K562 (cell line): ENCODE results near the gene OPRL1. TPM values are rescaled to one million over a fixed set of nuclear protein-coding genes. Genes with fewer than 3 reads are reported as not detected.

Experiments used
- ATAC-seq: fragments of 200-7000 bp; cut with Tn5 transposase; 3 replicates; pipeline ENCODE4 v1.9.1; 2020; ENCODE audit warnings: moderate library complexity
- BruUV-seq: library from RNA; stranded (reverse); fragments of 400-500 nt; replicated peaks from 2 replicates; lab custom pipeline; 2021; lab: Mats Ljungman, UMichigan
- CTCF ChIA-PET: fragments of 300-600 bp; formaldehyde crosslinking; extraction: SDS; loops from one replicate; lab custom pipeline; 2021; ENCODE audit warnings: low intra/inter-chr PET ratio; lab: Yijun Ruan, JAX
- POLR2A ChIA-PET: fragments of 300-600, 350-650 bp; sonication (Branson Sonifier 250); formaldehyde crosslinking; extraction: SDS; loops from one replicate; lab custom pipeline; 2021; ENCODE audit warnings: antibody characterized with exemption, inconsistent platforms; lab: Yijun Ruan, JAX
- DNase-seq, 4 experiments: peaks; one replicate each; pipeline versions ENCODE4 v3.0.0 to v3.0.0-alpha.2; 2011 to 2018; ENCODE audit warnings: low spot score in 3 of 4, mixed read lengths in 3 of 4; ENCODE audit errors: extremely low read depth in 1 of 4
- FAIRE-seq: peaks from 2 replicates; lab custom pipeline; 2011; peaks lifted over from hg19 to GRCh38; lab: Jason Lieb, UNC
- H2AFZ ChIP-seq: 2 replicates; pipeline ENCODE4 v1.6.0; 2011; ENCODE audit warnings: low read depth, low read length, control low read depth, inconsistent platforms
- H3K27ac ChIP-seq: fragments of 200-600 bp; 3 replicates; pipeline ENCODE4 v1.8.0; 2011; ENCODE audit warnings: low read depth, mild to moderate bottlenecking, control low read depth, inconsistent platforms, low read length, moderate library complexity, mixed read lengths; ENCODE audit errors: extremely low read depth
- H3K27me3 ChIP-seq, 2 experiments: fragments of 300-600 bp in 1 of 2; 2 replicates in 1 of 2; 3 replicates in 1 of 2; pipeline versions ENCODE4 v1.6.0 to v1.8.0; 2011; ENCODE audit warnings: inconsistent platforms in 2 of 2, low read length in 2 of 2, mild to moderate bottlenecking in 1 of 2, mixed read lengths in 1 of 2, moderate library complexity in 1 of 2; ENCODE audit not compliant: control insufficient read depth in 2 of 2, insufficient read depth in 2 of 2
- H3K36me3 ChIP-seq: fragments of 300-600 bp; 3 replicates; pipeline ENCODE4 v1.8.0; 2011; ENCODE audit warnings: mild to moderate bottlenecking, low read length, inconsistent platforms; ENCODE audit not compliant: control insufficient read depth, insufficient read depth
- H3K4me1 ChIP-seq, 2 experiments: fragments of 200-600 bp in 1 of 2; replicated peaks in 1 of 2; 2 replicates in 1 of 2; 3 replicates in 1 of 2; pipeline versions ENCODE4 v1.5.1 to v1.8.0; 2011; ENCODE audit warnings: inconsistent platforms in 2 of 2, low read length in 2 of 2, mild to moderate bottlenecking in 1 of 2, mixed read lengths in 1 of 2, moderate library complexity in 1 of 2; ENCODE audit not compliant: control insufficient read depth in 2 of 2, insufficient read depth in 2 of 2
- H3K4me2 ChIP-seq: 2 replicates; pipeline ENCODE4 v1.6.1; 2011; ENCODE audit warnings: low read length, control low read depth, inconsistent platforms, mixed read lengths; ENCODE audit not compliant: insufficient read depth
- H3K4me3 ChIP-seq: fragments of 200-600 bp; sonication (generic), shearing (Covaris generic); 2 replicates; pipeline ENCODE4 v1.5.1; 2016; ENCODE audit warnings: control low read depth, inconsistent platforms
- H3K79me2 ChIP-seq: fragments of 200-600 bp; 3 replicates; pipeline ENCODE4 v1.8.0; 2011; ENCODE audit warnings: low read length, inconsistent platforms; ENCODE audit not compliant: control insufficient read depth, insufficient read depth
- H3K9ac ChIP-seq, 2 experiments: 2 replicates each; pipeline versions ENCODE4 v1.6.0 to v1.6.1; 2011; ENCODE audit warnings: low read depth in 2 of 2, low read length in 2 of 2, control low read depth in 1 of 2, inconsistent platforms in 1 of 2, mild to moderate bottlenecking in 1 of 2, mixed read lengths in 1 of 2; ENCODE audit not compliant: insufficient read depth in 1 of 2
- H3K9me1 ChIP-seq: one replicate; pipeline ENCODE4 v1.6.0; 2011; ENCODE audit warnings: inconsistent platforms, mild to moderate bottlenecking, low read length, moderate library complexity; ENCODE audit not compliant: control insufficient read depth, insufficient read depth
- H3K9me3 ChIP-seq: replicated peaks from 2 replicates; pipeline ENCODE4 v1.5.1; 2011; ENCODE audit warnings: low read depth, low read length, inconsistent platforms; ENCODE audit not compliant: control insufficient read depth, insufficient read depth
- H4K20me1 ChIP-seq: replicated peaks from 2 replicates; pipeline ENCODE4 v1.6.1; 2011; ENCODE audit warnings: low read length, inconsistent platforms, mixed read lengths; ENCODE audit not compliant: control insufficient read depth, insufficient read depth
- CCNT2 ChIP-seq: IDR thresholded peaks from 2 replicates; pipeline ENCODE4 v1.6.1; 2011; ENCODE audit warnings: borderline replicate concordance, low read depth, mild to moderate bottlenecking, moderate library complexity, mixed read lengths, low read length; ENCODE audit not compliant: insufficient read length; ENCODE audit errors: extremely low read depth
- CEBPG ChIP-seq, 3 experiments: fragments of 200-800 bp in 1 of 3; sonication (Bioruptor generic) in 1 of 3; sonication (generic) in 1 of 3; formaldehyde crosslinking in 1 of 3; IDR thresholded peaks in 2 of 3; conservative IDR thresholded peaks in 1 of 3; 2 replicates each; pipeline versions ENCODE4 v1.6.1 to v1.8.0; 2016 to 2022; ENCODE audit warnings: missing compliant biosample characterization in 2 of 3, missing genetic modification characterization in 2 of 3, mild to moderate bottlenecking in 1 of 3, missing genetic modification reagents in 1 of 3
- FUS ChIP-seq: fragments of 200-400 bp; formaldehyde crosslinking; optimal IDR thresholded peaks from 2 replicates; pipeline ENCODE3; 2017; ENCODE audit warnings: low read depth, low read length
- MCM5 ChIP-seq: fragments of 450-650 bp; IDR thresholded peaks from 2 replicates; pipeline ENCODE4 v1.6.1; 2016; ENCODE audit warnings: low read depth
- NR3C1 ChIP-seq: sonication (generic); formaldehyde crosslinking; IDR thresholded peaks from 2 replicates; pipeline ENCODE4 v1.8.1; 2022; ENCODE audit warnings: missing genetic modification reagents
- OTX1 ChIP-seq: fragments of 450-650 bp; formaldehyde crosslinking; IDR thresholded peaks from 2 replicates; pipeline ENCODE4 v1.4.0; 2022; ENCODE audit warnings: mild to moderate bottlenecking
- POLR2A ChIP-seq: fragments of 450-650 bp; conservative IDR thresholded peaks from 2 replicates; pipeline ENCODE4 v1.6.1; 2016
- TEAD4 ChIP-seq, 2 experiments: sonication (generic) in 1 of 2; formaldehyde crosslinking in 1 of 2; IDR thresholded peaks; 2 replicates each; pipeline versions ENCODE4 v1.6.1 to v1.8.0; 2012 to 2022; ENCODE audit warnings: borderline replicate concordance in 1 of 2, inconsistent platforms in 1 of 2, low read length in 1 of 2, mild to moderate bottlenecking in 1 of 2, missing genetic modification reagents in 1 of 2
- ZBTB17 ChIP-seq: fragments of 450-650 bp; formaldehyde crosslinking; IDR thresholded peaks from 2 replicates; pipeline ENCODE4 v1.4.0; 2020; ENCODE audit warnings: mild to moderate bottlenecking
- ZFP36 ChIP-seq: fragments of 150-350 bp; IDR thresholded peaks from 2 replicates; pipeline ENCODE4 v1.6.1; 2018; ENCODE audit warnings: low read length, low read depth; ENCODE audit not compliant: partially characterized antibody
- ZKSCAN8 ChIP-seq: fragments of 200-800 bp; sonication (Bioruptor generic); IDR thresholded peaks from 2 replicates; pipeline ENCODE4 v1.6.1; 2016; ENCODE audit warnings: missing genetic modification characterization, missing compliant biosample characterization
- WGBS: fragments of 100-300 bp; shearing (Covaris generic); methylation state at CpG from one replicate; pipeline ENCODE4 v1.1.6; 2016; ENCODE audit warnings: low coverage, mixed read lengths; ENCODE audit not compliant: insufficient coverage; ENCODE audit errors: missing lambda C conversion rate; 5-methylcytosine and 5-hydroxymethylcytosine counted together
- in situ Hi-C: fragments of 300-500 bp; cut with MboI; formaldehyde crosslinking; loops from 4 replicates; pipeline ENCODE4 v1.15.0; 2018; ENCODE audit warnings: inconsistent platforms, mixed read lengths
- intact Hi-C: fragments of 100-400 bp; cut with micrococcal nuclease; formaldehyde crosslinking; loops from 2 replicates; pipeline ENCODE4 v1.14.2; 2022
- polyA plus RNA-seq, 8 experiments: library from polyadenylated mRNA; depleted of rRNA in 4 of 8; stranded (reverse) in 5 of 8; unstranded in 3 of 8; fragments of >200 nt; fragmentation: Nextera tagmentation in 2 of 8; fragmentation: Illumina TruSeq in 1 of 8; extraction: Ambion mirVana in 2 of 8; extraction: Trizol in 1 of 8; gene quantifications; 2 replicates each; pipeline versions ENCODE4 v1.2.1 to v1.2.3, GENCODE V29; 2011 to 2014; ENCODE audit warnings: inconsistent platforms in 1 of 8, missing spikeins in 1 of 8
- total RNA-seq, 7 experiments: library from RNA; depleted of rRNA in 6 of 7; stranded (reverse); fragments of >200 nt in 6 of 7; fragmentation: Illumina TruSeq in 2 of 7; extraction: Trizol in 2 of 7; gene quantifications; 2 replicates each; pipeline versions ENCODE4 v1.2.1 to v1.2.3, GENCODE V29; 2011 to 2021; ENCODE audit warnings: low replicate concordance in 1 of 7
- TF ChIP-seq, protein P1 (sequence below): fragments of 450-650 bp; IDR thresholded peaks from 2 replicates; pipeline ENCODE4 v1.6.1; 2016; ENCODE audit warnings: missing biosample characterization, missing genetic modification characterization
- TF ChIP-seq, protein P2 (sequence below): sonication (generic); formaldehyde crosslinking; IDR thresholded peaks from 2 replicates; pipeline ENCODE4 v1.9.0; 2022; ENCODE audit warnings: mild to moderate bottlenecking, missing genetic modification reagents
- TF ChIP-seq, protein P3 (sequence below): fragments of 250-450 bp; sonication (Bioruptor Pico); IDR thresholded peaks from 2 replicates; pipeline ENCODE4 v1.5.0; 2020; ENCODE audit warnings: mild to moderate bottlenecking, borderline replicate concordance

The OPRL1 gene
- total and polyA plus RNA-seq, 9 of the 15 experiments (the other 6 are each of a cell fraction or from before 2014, with no cell fraction given): 0.06 to 0.33 (median 0.11) TPM; not detected in 2

DNA sequence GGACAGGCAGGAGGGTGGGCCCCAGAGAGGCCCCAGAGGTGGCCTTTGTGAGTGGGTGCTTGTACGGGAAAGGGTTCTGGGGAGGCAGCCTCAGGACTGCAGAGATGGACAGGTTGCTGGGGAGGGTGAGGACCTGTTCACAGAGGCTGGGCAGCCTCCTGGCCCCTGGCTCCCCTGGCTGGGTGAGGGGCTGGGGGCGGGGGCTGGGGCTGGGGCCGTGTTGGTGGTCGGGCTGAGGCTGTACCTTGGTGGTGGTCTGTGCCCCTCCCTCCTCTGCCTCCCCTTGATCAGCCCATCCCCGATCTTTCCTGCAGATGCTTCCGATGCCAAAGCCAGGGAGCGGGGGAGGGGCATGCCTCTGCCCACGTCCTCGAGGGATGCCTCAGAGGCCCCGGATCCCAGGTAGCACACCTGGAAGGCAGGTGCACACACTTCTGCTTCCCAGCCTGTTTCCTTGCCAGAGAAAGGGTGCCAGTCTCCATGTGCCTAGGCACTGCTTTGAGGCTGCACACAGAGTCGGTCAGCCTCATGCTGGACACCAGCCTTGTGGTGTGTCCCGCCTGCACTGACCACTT lies 12.1 kb upstream of the OPRL1 start (continued):
- TF ChIP-seq, protein P1, sequence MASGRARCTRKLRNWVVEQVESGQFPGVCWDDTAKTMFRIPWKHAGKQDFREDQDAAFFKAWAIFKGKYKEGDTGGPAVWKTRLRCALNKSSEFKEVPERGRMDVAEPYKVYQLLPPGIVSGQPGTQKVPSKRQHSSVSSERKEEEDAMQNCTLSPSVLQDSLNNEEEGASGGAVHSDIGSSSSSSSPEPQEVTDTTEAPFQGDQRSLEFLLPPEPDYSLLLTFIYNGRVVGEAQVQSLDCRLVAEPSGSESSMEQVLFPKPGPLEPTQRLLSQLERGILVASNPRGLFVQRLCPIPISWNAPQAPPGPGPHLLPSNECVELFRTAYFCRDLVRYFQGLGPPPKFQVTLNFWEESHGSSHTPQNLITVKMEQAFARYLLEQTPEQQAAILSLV (tag): no peak
- no peak for TF ChIP-seq FUS
- TF ChIP-seq POLR2A: no peak
- no peak for TF ChIP-seq CCNT2
- TF ChIP-seq MCM5: no peak
- no peak for TF ChIP-seq ZBTB17 (CRISPR knock-in tag)

DNA sequence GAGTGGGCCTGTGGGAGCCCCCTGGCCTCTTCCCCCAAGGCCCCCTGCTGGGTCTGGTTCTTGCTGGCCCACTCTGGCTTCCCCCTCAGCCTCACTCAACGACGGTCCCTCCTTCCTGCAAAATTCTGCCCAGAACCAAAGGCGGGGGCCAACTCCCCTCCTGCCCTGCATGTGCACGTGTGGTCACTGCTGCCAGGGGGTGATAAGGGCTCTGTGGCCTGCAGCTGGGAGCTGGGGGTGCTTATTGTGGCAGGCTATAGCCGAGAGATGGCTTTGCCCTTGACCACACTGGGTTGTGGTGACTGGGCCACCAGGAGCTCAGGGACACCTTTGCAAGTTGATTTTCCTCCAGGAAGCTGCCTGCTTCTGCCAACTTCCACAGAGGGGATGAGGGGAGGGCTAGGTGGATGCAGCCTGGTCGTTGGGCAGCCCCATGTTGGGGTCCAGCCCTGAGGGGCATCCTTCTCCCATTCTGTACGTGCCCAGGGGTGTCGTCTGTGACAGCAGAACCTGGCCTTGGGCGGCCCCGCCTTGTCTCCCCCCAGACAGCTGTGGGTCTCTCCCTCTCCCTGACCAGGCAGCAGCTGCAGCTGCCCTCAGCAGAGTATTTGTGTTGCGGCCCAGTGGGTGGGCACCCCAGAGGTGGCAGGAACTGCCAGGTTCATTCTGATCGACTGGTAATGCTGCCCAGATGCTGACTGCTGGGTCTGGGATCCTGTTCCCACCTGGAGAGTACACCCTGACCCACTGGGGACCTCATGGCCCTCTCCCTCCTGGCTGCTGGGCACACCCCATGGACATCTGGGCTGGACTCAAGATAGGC lies 11.3 kb upstream of the OPRL1 start:
- POLR2A ChIA-PET: interaction anchor here (0.6 to 1.0 kb wide), 2 partner anchors 8 to 18 kb away, joined by 4 to 5 read pairs; no protein-coding TSS in a partner anchor
- ATAC-seq (no peak), DNase-seq (no peak), FAIRE-seq (no peak)
- BruUV-seq: no TSS peak
- Histone ChIP-seq H3K4me3 (no peak overlapping the region), H3K36me3 (peaks cover 1% of the 10 kb centered on the region; the same call in 1 of the 3 replicates), H3K9me1 (peaks cover 3% of the 10 kb centered on the region), H3K4me2 (no peak overlapping the region), H4K20me1 (no peaks in the 10 kb centered on the region), H3K9ac (peak overlapping the region in 1 of 2 experiments; percentile 76; a peak in 2 of 4 replicates), H3K79me2 (0 out of 3 replicates have a peak, but pooled peaks cover under 1% of the 10 kb centered on the region), H3K4me1 (peaks cover 30 to 93% of the 10 kb centered on the region in 2 experiments), H3K27me3 (no peaks in the 10 kb centered on the region), H3K9me3 (no peaks in the 10 kb centered on the region), H2AFZ (no peak overlapping the region), H3K27ac (no peak overlapping the region)
- 34% methylated on average over 12 of the region's 12 CpGs for WGBS
- in situ Hi-C loops: no loop called here
- intact Hi-C loops: no loop called here
- CTCF ChIA-PET: no interaction called here
- TF ChIP-seq ZFP36 (no peak), NR3C1 (CRISPR knock-in tag) (no peak), ZKSCAN8 (CRISPR knock-in tag) (no peak), CEBPG (CRISPR knock-in tag; IDR thresholded peaks at IDR 0.05) (no peak), CEBPG (tag; conservative IDR thresholded peaks at IDR 0.05 in 1 of 2, IDR thresholded peaks at IDR 0.05 in 1 of 2) (no peak), OTX1 (CRISPR knock-in tag) (no peak), TEAD4 (IDR thresholded peaks at IDR 0.05; ENCODE audit: low read length) (peak; percentile 25; the same call in 1 of the 2 replicates), TEAD4 (CRISPR knock-in tag; IDR thresholded peaks at IDR 0.05; ENCODE audit: borderline replicate concordance) (no peak)
- TF ChIP-seq, protein P2, sequence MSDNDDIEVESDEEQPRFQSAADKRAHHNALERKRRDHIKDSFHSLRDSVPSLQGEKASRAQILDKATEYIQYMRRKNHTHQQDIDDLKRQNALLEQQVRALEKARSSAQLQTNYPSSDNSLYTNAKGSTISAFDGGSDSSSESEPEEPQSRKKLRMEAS (CRISPR knock-in tag): peak; percentile 78
- TF ChIP-seq, protein P3, sequence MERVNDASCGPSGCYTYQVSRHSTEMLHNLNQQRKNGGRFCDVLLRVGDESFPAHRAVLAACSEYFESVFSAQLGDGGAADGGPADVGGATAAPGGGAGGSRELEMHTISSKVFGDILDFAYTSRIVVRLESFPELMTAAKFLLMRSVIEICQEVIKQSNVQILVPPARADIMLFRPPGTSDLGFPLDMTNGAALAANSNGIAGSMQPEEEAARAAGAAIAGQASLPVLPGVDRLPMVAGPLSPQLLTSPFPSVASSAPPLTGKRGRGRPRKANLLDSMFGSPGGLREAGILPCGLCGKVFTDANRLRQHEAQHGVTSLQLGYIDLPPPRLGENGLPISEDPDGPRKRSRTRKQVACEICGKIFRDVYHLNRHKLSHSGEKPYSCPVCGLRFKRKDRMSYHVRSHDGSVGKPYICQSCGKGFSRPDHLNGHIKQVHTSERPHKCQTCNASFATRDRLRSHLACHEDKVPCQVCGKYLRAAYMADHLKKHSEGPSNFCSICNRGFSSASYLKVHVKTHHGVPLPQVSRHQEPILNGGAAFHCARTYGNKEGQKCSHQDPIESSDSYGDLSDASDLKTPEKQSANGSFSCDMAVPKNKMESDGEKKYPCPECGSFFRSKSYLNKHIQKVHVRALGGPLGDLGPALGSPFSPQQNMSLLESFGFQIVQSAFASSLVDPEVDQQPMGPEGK (CRISPR knock-in tag): no peak
